ENCODE data around the gene MS4A10.

The MS4A10 gene

GRCh38 chr11:60831501-60832079 is 46.5 kb downstream of the MS4A10 start:
- DNase-seq: no peak

- no peak for DNase-seq
Measured at GRCh38 chr11:60834742-60835533, 49.8 kb downstream of the MS4A10 start.

GRCh38 chr11:60835534-60835846 is 50.4 kb downstream of the MS4A10 start:
- DNase-seq: no peak

GRCh38 chr11:60836866-60837515 is 51.9 kb downstream of the MS4A10 start:
- DNase-seq: peak; percentile 16

GRCh38 chr11:60838132-60838531 is 53.0 kb downstream of the MS4A10 start:
- no peak for DNase-seq

GRCh38 chr11:60840470-60841430 is 55.6 kb downstream of the MS4A10 start:
- no peak for DNase-seq

GRCh38 chr11:60841797-60842667 is 56.9 kb downstream of the MS4A10 start, which contains the start of gene CCDC86:
TSS of gene CCDC86 (plus strand) at chr11:60842113. CDS start at chr11:60842125, 12 bp downstream.
- peak; percentile 98 for DNase-seq

- DNase-seq: no peak
Measured at GRCh38 chr11:60842668-60843600, 57.8 kb downstream of the MS4A10 start.

GRCh38 chr11:60844045-60844869 is 59.1 kb downstream of the MS4A10 start:
- DNase-seq: no peak

GRCh38 chr11:60844870-60845221 is 59.7 kb downstream of the MS4A10 start:
- no peak for DNase-seq

- DNase-seq: no peak
Measured at GRCh38 chr11:60845338-60845737, 60.2 kb downstream of the MS4A10 start.

GRCh38 chr11:60847281-60847680 is 62.1 kb downstream of the MS4A10 start:
- DNase-seq: no peak

- no peak for DNase-seq
Measured at GRCh38 chr11:60847896-60848295, 62.8 kb downstream of the MS4A10 start.

GRCh38 chr11:60848714-60849151 is 63.6 kb downstream of the MS4A10 start:
- no peak for DNase-seq

GRCh38 chr11:60849641-60850520 is 64.7 kb downstream of the MS4A10 start:
- DNase-seq: no peak

Data from activated CD4-positive, alpha-beta T cell treated with anti-CD3 and anti-CD28 coated beads, Interleukin-2, amount 50 U/mL, for 16 hours (primary cell).